Omental fat pad (tissue), 4 donors: Measurements from ENCODE around the gene NPTXR. TPM values are rescaled to one million over a fixed set of nuclear protein-coding genes. Genes with fewer than 3 reads are reported as not detected.
"Not testable (repeated sequence)": the region's sequence is repeated elsewhere in the genome, so short reads cannot be mapped to it uniquely, and the experiment has no call there.

Experiments
- ATAC-seq: fragments of 150-250 bp; one replicate; pipeline ENCODE4 v1.9.1; 2016; ENCODE audit warnings: mild to moderate bottlenecking, moderate library complexity; ENCODE audit not compliant: low FRiP score
- DNase-seq: peaks from one replicate; pipeline ENCODE4 v3.0.0-alpha.2; 2019; ENCODE audit warnings: low spot score
- total RNA-seq, 4 donors: library from RNA; depleted of rRNA; stranded (reverse); fragments of >200 nt; gene quantifications; one replicate each; pipeline ENCODE4 v1.1.0, GENCODE V29; 2016
- TF ChIP-seq, protein P1 (sequence below), 3 donors: fragments of 450-650 bp; IDR thresholded peaks; one replicate each; pipeline ENCODE4 v1.5.1; 2016 to 2017; ENCODE audit warnings: antibody characterized with exemption in 3 of 3, mild to moderate bottlenecking in 3 of 3, moderate library complexity in 2 of 3

The NPTXR gene
- total RNA-seq, 4 donors from 2014 or later = 2.4 to 3.8 (median 3.0) TPM

DNA sequence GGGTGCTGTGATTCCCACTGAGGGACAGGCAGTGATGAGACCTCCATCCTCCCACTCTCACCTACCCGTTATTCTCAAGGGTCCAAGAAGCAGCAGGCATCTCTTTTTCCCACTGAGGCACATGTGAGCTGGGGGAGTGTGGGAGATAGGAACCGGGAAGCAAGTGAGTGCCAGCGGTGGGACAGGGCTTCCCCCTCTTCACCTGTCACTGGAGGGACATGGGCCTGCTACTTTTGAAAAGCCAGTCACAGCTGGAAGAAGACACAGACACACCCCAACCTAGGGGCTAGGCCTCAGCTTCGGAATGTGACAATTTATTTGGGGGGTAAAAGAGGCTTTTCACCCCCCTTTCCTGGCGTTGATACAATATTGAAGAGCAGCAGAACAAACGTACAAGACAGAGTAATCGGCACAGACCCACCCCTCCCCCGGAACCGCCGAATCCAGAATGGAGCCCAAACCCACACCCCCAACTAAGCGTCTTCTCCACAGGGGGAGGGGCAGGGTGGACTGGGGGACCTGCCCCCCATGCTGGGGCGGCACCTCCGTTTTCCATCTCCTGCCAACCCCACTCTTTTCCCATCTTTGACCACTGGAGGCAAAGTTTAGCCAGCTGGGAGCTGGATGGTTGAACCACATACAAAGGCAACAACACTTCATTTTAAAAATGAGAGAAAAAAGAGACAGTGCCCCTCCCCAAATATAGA is 17.5 kb upstream of the NPTXR start:
- TF ChIP-seq, protein P1, sequence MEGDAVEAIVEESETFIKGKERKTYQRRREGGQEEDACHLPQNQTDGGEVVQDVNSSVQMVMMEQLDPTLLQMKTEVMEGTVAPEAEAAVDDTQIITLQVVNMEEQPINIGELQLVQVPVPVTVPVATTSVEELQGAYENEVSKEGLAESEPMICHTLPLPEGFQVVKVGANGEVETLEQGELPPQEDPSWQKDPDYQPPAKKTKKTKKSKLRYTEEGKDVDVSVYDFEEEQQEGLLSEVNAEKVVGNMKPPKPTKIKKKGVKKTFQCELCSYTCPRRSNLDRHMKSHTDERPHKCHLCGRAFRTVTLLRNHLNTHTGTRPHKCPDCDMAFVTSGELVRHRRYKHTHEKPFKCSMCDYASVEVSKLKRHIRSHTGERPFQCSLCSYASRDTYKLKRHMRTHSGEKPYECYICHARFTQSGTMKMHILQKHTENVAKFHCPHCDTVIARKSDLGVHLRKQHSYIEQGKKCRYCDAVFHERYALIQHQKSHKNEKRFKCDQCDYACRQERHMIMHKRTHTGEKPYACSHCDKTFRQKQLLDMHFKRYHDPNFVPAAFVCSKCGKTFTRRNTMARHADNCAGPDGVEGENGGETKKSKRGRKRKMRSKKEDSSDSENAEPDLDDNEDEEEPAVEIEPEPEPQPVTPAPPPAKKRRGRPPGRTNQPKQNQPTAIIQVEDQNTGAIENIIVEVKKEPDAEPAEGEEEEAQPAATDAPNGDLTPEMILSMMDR (IDR thresholded peaks at IDR 0.05) = no peak
- DNase-seq (no peak), ATAC-seq (no peak)

DNA sequence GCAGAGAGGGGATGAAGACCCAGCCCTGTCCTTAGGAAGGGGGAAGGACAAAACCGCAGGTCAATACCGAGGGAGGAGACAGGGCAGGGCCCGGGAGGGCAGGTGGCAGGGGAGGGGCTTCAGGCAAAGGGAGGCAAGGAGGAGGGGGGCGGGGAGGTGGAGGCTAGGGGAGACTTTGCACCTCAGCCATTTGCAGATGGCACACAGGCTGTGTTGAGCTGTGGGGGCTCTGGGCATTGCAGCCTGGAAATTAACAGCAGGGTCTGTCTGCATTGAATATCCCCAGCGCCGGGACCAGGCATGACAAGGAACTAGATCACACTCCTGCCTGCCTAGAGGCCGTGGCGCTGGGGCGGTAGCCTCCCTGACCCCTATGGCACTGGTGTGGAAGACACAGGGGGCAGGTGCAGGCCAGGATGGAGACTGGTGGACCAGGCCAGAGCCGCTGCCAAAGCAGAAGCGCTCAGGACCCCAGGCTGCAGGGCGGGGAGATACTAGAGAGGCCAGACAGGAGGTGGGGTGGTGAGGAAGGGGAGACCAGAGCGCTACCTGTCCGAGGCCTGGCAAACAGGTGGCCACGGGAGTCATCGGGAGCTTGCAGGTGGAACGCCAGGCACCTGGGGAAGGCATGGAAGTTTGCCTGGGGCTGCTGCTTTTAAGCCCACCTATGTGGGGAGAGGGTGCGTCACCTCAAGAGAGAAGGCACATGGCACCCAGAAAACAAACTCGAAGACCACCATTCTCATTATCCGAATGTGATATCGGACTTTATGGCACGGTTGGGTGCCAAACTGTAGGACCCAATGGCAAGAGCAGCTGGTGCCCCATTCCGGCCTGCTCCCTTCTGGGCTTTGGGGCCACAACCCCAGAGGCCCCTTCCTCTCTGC is 16.7 kb upstream of the NPTXR start:
- TF ChIP-seq, protein P1 (IDR thresholded peaks at IDR 0.05) = no peak
- DNase-seq = no peak
- ATAC-seq = no peak

DNA sequence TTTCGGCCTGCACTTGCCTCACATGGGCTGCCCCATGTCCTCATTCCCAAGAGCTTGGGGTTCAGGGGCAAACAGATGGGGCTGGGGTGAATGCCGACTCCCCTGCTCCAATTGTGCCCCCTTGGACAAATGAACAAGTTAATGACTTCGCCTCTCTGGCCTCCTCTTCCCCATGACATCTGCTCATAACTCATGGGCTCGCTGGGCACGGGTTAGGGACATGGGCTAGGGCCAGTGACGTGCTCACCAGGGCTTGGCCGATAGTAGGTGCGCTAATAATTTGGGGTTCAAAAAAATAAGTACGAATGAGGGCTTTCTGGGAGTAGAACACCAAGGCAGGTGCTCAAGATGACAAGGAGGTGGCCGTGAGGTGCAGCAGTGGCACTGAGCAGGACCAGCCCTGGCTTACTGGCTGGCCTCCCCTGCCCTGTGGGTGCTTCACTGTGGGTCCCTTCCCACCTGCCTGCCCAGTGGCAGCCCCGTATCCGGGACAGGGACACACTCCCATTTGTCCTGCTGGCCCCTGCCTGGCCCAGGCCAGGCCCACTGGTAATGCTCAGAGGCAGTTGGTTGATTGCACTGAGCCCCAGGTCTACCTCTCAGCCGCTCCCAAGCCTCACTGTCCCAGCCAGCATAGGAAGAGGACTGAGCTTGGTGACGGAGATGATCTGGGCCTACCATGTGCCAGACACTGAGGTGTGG is 15.9 kb upstream of the NPTXR start:
- ATAC-seq (no peak), DNase-seq (no peak)
- TF ChIP-seq, protein P1 (IDR thresholded peaks at IDR 0.05) = no peak

DNA sequence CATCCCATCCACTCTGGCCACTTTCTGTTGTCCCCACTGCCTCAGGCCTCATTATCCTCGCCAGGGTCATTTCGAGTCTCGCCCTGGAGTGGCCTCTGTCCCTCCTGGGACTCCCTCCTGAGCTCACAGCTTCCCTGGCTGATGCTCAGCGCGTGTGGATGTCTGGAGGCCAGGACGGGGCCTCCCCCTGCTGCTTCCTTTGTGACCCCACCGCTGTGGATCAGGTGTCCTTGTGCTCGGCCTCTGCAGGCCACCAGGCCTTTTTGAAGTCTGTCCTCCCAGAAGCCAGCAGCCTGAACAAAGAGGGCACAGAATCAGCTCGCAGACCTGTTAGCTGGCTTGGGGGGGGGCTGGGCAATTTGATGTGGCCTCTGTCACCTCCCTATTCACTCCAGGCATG is 14.7 kb upstream of the NPTXR start:
- TF ChIP-seq, protein P1 (IDR thresholded peaks at IDR 0.05) = no peak
- no peak for ATAC-seq
- DNase-seq = no peak

DNA sequence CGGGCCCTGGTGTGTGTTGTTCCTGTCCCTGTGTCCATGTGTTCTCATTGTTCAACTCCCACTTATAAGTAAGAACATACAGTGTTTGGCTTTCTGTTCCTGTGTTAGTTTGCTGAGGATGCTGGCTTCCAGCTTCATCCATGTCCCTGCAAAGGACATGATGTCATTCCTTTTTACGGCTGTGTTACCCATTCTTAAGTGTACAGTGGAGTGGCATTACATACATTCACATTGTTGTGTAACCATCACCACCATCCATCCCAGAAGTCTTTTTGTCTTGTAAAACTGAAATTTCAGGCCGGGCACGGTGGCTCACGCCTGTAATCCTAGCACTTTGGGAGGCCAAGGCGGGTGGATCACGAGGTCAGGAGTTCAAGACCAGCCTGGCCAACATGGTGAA is 10.6 kb upstream of the NPTXR start:
- not testable (repeated sequence) for DNase-seq, ATAC-seq

DNA sequence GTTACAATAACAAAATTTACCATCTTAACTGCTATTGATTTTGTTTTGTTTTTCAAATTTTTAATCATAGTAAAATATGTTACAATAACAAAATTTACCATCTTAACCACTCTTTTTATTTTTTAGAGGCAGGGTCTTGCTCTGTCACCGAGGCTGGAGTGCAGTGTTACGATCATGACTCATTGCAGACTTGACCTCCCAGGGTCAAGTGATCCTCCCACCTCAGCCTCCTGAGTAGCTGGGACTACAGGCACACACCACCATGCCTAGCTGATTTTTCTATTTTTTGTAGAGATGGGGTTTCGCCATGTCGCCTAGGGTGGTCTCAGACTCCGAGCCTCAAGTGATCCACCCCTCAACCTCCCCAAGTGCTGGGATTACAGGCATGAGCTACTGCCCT is 10.1 kb upstream of the NPTXR start:
- not testable (repeated sequence) for DNase-seq

DNA sequence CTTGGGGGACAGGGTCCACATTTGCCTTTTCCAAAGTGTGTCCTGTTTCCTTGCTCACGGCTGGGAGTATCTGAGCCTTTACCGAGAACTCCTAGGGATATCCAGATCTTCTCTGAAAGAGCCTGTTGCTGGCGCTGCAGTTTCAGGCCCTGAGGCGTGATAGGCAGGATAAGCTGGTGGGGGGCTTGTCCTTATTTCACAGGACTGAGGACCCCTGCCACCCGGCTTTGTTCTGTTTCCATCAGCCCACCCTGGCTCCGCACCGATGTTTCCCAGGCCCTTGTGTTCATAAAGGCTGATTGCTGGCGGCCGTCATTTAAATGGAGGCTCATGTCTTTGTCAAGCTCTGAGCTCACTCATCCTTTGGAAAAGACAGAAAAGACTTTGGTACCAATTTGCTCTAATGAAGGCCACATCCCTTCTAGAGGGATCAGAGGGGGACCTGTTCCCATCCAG is 9.4 kb upstream of the NPTXR start:
- DNase-seq (no peak), ATAC-seq (no peak)
- TF ChIP-seq, protein P1 (IDR thresholded peaks at IDR 0.05) = no peak

More for the DNA sequence above, 10.1 kb upstream of the NPTXR start:
- ATAC-seq = not testable (repeated sequence)
